Measurements from ENCODE around the gene TUBA1C. TPM values are rescaled to one million over a fixed set of nuclear protein-coding genes. Genes with fewer than 3 reads are reported as not detected.

The TUBA1C gene
- polyA plus RNA-seq, 1 of the 3 experiments (the other 2 are of a cell fraction), result 3.3 TPM

DNA sequence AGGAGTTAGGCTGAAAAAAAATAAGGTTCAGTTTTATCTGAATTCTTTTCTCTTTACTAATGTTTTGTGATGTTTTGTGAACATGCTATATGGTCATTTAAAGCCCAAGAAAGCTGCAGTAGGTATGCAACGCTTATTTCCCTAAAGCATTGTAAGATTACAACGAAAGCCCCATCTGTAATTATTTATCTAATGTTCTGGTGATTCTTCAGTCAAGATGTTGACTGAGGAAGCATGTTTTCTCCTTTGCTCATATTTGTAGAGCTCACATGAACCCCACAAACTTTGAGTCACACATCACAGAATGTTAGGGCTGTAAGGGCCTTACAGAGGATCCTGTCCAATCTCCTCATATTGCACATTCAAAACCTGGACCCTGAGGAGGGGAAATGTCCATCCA, 3.2 kb upstream of the TUBA1C start:
- H2AFZ ChIP-seq (ENCODE audit: low read depth), result peak overlapping the region; percentile 31
- no peak overlapping the region for H3K9ac ChIP-seq
- H3K4me2 ChIP-seq, result no peak overlapping the region
- ChIA-PET POLR2A (no interaction called here), CTCF (interaction anchor here (0.6 kb wide), 1 partner anchor 277 kb away, joined by 3 read pairs; the partner anchor contains the start of gene KCNH3)
- no peak for DNase-seq
- H3K79me2 ChIP-seq (ENCODE audit: insufficient read depth), result no peaks in the 10 kb centered on the region
- H3K4me3 ChIP-seq (ENCODE audit: low read depth in 2 of 2, low read length in 1 of 2), result no peak overlapping the region
- H3F3A ChIP-seq (replicated peaks; ENCODE audit: insufficient read depth), result peaks cover 40% of the 10 kb centered on the region
- WGBS (ENCODE audit: low lambda C conversion rate), result 83% methylated on average over 2 of the region's 2 CpGs
- peak overlapping the region in 1 of 2 experiments; percentile 78; a peak in 2 of 4 replicates for H3K27ac ChIP-seq (ENCODE audit: low read depth in 2 of 2, low read length in 1 of 2)
- H3K4me1 ChIP-seq (ENCODE audit: control insufficient read depth in 1 of 2, insufficient read depth in 2 of 2, low read depth in 1 of 2, low read length in 1 of 2), result peaks cover 0 to 21% of the 10 kb centered on the region in 2 experiments; a peak in 2 of 4 replicates
- no peaks in the 10 kb centered on the region for H3K9me3 ChIP-seq
- H4K20me1 ChIP-seq (ENCODE audit: insufficient read depth), result no peaks in the 10 kb centered on the region
- no peaks in the 10 kb centered on the region for H3K36me3 ChIP-seq (replicated peaks in 1 of 2; ENCODE audit: control insufficient read depth in 1 of 2, insufficient read depth in 2 of 2, low read length in 1 of 2)
- TF ChIP-seq RAD21 (IDR thresholded peaks at IDR 0.05; ENCODE audit: low read length) (no peak), TCF12 (IDR thresholded peaks at IDR 0.05) (0 out of 2 replicates have a peak, but pooled peaks have one; percentile 8), FOSL2 (IDR thresholded peaks at IDR 0.05; ENCODE audit: borderline replicate concordance, low read depth) (no peak), TAF1 (IDR thresholded peaks at IDR 0.05; ENCODE audit: borderline replicate concordance, low read depth, low read length) (no peak), RCOR1 (IDR thresholded peaks at IDR 0.05; ENCODE audit: low read length) (no peak)
- no peaks in the 10 kb centered on the region for H3K27me3 ChIP-seq (ENCODE audit: insufficient read depth)
- no peaks in the 10 kb centered on the region for H3K9me2 ChIP-seq

- H3K27ac ChIP-seq (ENCODE audit: low read depth in 2 of 2, low read length in 1 of 2), result no peak overlapping the region
- CTCF ChIA-PET, result interaction anchor here (0.8 to 2.2 kb wide), 13 partner anchors 9 to 250 kb away, joined by 3 to 24 read pairs (median 3); partner anchors contain the start of gene DNAJC22
- H3K79me2 ChIP-seq (ENCODE audit: insufficient read depth), result no peaks in the 10 kb centered on the region
- peaks cover 49% of the 10 kb centered on the region for H3F3A ChIP-seq (replicated peaks; ENCODE audit: insufficient read depth)
- WGBS (ENCODE audit: low lambda C conversion rate), result 95% methylated on average over 5 of the region's 5 CpGs
- no peak overlapping the region for H3K4me3 ChIP-seq (ENCODE audit: low read depth in 2 of 2, low read length in 1 of 2)
- H3K4me2 ChIP-seq, result no peak overlapping the region
- DNase-seq, result no peak
- H3K27me3 ChIP-seq (ENCODE audit: insufficient read depth), result no peaks in the 10 kb centered on the region
- POLR2A ChIA-PET, result no interaction called here
- no peak overlapping the region for H2AFZ ChIP-seq (ENCODE audit: low read depth)
- H3K9me2 ChIP-seq, result no peaks in the 10 kb centered on the region
- TF ChIP-seq MXI1 (IDR thresholded peaks at IDR 0.05; ENCODE audit: low read depth, low read length) (no peak), USF1 (IDR thresholded peaks at IDR 0.05; ENCODE audit: borderline replicate concordance, low read depth) (no peak), NFIC (IDR thresholded peaks at IDR 0.05; ENCODE audit: borderline replicate concordance) (no peak), GABPA (IDR thresholded peaks at IDR 0.05; ENCODE audit: low read depth) (no peak), MAX (IDR thresholded peaks at IDR 0.05; ENCODE audit: low read depth) (no peak), SIN3A (IDR thresholded peaks at IDR 0.05; ENCODE audit: borderline replicate concordance, low read depth, low read length) (no peak), RCOR1 (IDR thresholded peaks at IDR 0.05; ENCODE audit: low read length) (no peak), CHD2 (IDR thresholded peaks at IDR 0.05; ENCODE audit: low read length, partially characterized antibody) (no peak), FOSL2 (IDR thresholded peaks at IDR 0.05; ENCODE audit: borderline replicate concordance, low read depth) (no peak), TEAD4 (IDR thresholded peaks at IDR 0.05; ENCODE audit: borderline replicate concordance, insufficient read depth) (no peak), FOXM1 (IDR thresholded peaks at IDR 0.05; ENCODE audit: low read depth) (no peak), EP300 (IDR thresholded peaks at IDR 0.05; ENCODE audit: borderline replicate concordance in 1 of 2, low read depth in 1 of 2, low read length in 1 of 2) (no peak), TAF1 (IDR thresholded peaks at IDR 0.05; ENCODE audit: borderline replicate concordance, low read depth, low read length) (no peak)
- TF ChIP-seq, protein P1, sequence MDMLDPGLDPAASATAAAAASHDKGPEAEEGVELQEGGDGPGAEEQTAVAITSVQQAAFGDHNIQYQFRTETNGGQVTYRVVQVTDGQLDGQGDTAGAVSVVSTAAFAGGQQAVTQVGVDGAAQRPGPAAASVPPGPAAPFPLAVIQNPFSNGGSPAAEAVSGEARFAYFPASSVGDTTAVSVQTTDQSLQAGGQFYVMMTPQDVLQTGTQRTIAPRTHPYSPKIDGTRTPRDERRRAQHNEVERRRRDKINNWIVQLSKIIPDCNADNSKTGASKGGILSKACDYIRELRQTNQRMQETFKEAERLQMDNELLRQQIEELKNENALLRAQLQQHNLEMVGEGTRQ (IDR thresholded peaks at IDR 0.05; ENCODE audit: borderline replicate concordance, low read depth, low read length), result no peak
- TF ChIP-seq, protein P2, sequence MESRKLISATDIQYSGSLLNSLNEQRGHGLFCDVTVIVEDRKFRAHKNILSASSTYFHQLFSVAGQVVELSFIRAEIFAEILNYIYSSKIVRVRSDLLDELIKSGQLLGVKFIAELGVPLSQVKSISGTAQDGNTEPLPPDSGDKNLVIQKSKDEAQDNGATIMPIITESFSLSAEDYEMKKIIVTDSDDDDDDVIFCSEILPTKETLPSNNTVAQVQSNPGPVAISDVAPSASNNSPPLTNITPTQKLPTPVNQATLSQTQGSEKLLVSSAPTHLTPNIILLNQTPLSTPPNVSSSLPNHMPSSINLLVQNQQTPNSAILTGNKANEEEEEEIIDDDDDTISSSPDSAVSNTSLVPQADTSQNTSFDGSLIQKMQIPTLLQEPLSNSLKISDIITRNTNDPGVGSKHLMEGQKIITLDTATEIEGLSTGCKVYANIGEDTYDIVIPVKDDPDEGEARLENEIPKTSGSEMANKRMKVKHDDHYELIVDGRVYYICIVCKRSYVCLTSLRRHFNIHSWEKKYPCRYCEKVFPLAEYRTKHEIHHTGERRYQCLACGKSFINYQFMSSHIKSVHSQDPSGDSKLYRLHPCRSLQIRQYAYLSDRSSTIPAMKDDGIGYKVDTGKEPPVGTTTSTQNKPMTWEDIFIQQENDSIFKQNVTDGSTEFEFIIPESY (IDR thresholded peaks at IDR 0.05; ENCODE audit: borderline replicate concordance, low read depth), result no peak
- H3K9ac ChIP-seq, result no peak overlapping the region
- H3K9me3 ChIP-seq, result no peaks in the 10 kb centered on the region
- peaks cover 0 to 31% of the 10 kb centered on the region in 2 experiments; a peak in 2 of 4 replicates for H3K4me1 ChIP-seq (ENCODE audit: control insufficient read depth in 1 of 2, insufficient read depth in 2 of 2, low read depth in 1 of 2, low read length in 1 of 2)
- H4K20me1 ChIP-seq (ENCODE audit: insufficient read depth), result no peaks in the 10 kb centered on the region
- no peaks in the 10 kb centered on the region for H3K36me3 ChIP-seq (replicated peaks in 1 of 2; ENCODE audit: control insufficient read depth in 1 of 2, insufficient read depth in 2 of 2, low read length in 1 of 2)
Observed at GRCh38 chr12:49263400-49263763, 1.5 kb upstream of the TUBA1C start.

Measured in SK-N-SH (cell line).